Measurements from ENCODE around the gene CPB1. TPM values are rescaled to one million over a fixed set of nuclear protein-coding genes. Genes with fewer than 3 reads are reported as not detected.

The CPB1 gene
- total and polyA plus RNA-seq, 4 donors: 0.20 to 0.75 (median 0.57) TPM; not detected in 1

GRCh38 chr3:148884261-148884660 is 56.6 kb downstream of the CPB1 start (continued):
- no peak for TF ChIP-seq ZBTB33 (IDR thresholded peaks at IDR 0.05)
- TF ChIP-seq HNF4A (conservative IDR thresholded peaks at IDR 0.05): no peak
- TF ChIP-seq RAD21 (IDR thresholded peaks at IDR 0.05): no peak
- TF ChIP-seq YY1 (IDR thresholded peaks at IDR 0.05): no peak
- TF ChIP-seq, protein P1, sequence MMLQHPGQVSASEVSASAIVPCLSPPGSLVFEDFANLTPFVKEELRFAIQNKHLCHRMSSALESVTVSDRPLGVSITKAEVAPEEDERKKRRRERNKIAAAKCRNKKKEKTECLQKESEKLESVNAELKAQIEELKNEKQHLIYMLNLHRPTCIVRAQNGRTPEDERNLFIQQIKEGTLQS (IDR thresholded peaks at IDR 0.05): no peak
- TF ChIP-seq HNF4G (IDR thresholded peaks at IDR 0.05): no peak

DNA sequence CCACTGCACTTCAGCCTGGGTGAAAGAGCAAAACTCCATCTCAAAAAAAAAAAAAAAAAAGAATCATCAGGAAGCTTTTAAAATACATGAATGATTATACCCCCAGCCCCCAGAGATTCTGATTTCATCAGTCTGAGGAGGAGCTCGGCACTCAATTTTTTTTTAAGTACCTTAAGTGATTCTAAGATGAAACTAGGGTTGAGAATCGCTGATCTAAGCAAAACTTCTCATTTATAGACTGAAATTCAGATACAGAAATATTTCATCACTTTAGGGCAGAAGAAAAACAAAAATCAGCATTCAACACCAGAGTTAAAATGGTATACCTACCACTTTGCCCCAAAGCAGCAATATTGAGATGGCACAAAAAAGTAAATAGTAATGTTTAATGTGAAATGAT is 62.2 kb downstream of the CPB1 start:
- Histone ChIP-seq H3K9me3 (ENCODE audit: control insufficient read depth in 4 of 4, low read length in 3 of 4) (no peaks in the 10 kb centered on the region), H3K4me3 (ENCODE audit: low read depth in 1 of 3, low read length in 3 of 3) (no peak overlapping the region), H3K36me3 (ENCODE audit: control insufficient read depth in 4 of 4, insufficient read depth in 3 of 4, low read depth in 1 of 4, low read length in 3 of 4) (no peaks in the 10 kb centered on the region), H3K27me3 (ENCODE audit: control insufficient read depth in 4 of 4, insufficient read depth in 4 of 4, low read length in 3 of 4) (no peaks in the 10 kb centered on the region), H3K9ac (ENCODE audit: low read depth in 1 of 2, low read length in 2 of 2) (no peak overlapping the region), H3K27ac (ENCODE audit: low read depth in 1 of 2, low read length in 2 of 2) (no peak overlapping the region), H3K4me1 (ENCODE audit: control insufficient read depth in 4 of 4, insufficient read depth in 4 of 4, low read length in 3 of 4) (no peaks in the 10 kb centered on the region)
- no peak for DNase-seq (ENCODE audit: low spot score)
- TF ChIP-seq, protein P1 (IDR thresholded peaks at IDR 0.05): no peak
- TF ChIP-seq RAD21 (IDR thresholded peaks at IDR 0.05) (no peak), GABPA (IDR thresholded peaks at IDR 0.05 in 1 of 2, conservative IDR thresholded peaks at IDR 0.05 in 1 of 2) (no peak), YY1 (IDR thresholded peaks at IDR 0.05) (no peak), FOXA1 (IDR thresholded peaks at IDR 0.05) (no peak), ZBTB33 (IDR thresholded peaks at IDR 0.05) (no peak), NR2F2 (IDR thresholded peaks at IDR 0.05) (no peak), FOXA2 (IDR thresholded peaks at IDR 0.05) (no peak), RXRA (IDR thresholded peaks at IDR 0.05) (no peak), HNF4A (conservative IDR thresholded peaks at IDR 0.05) (no peak), HNF4G (IDR thresholded peaks at IDR 0.05) (no peak), SP1 (IDR thresholded peaks at IDR 0.05) (no peak), TAF1 (conservative IDR thresholded peaks at IDR 0.05) (no peak), EGR1 (IDR thresholded peaks at IDR 0.05; ENCODE audit: low read depth in 2 of 2) (no peak)
- TF ChIP-seq, protein P2, sequence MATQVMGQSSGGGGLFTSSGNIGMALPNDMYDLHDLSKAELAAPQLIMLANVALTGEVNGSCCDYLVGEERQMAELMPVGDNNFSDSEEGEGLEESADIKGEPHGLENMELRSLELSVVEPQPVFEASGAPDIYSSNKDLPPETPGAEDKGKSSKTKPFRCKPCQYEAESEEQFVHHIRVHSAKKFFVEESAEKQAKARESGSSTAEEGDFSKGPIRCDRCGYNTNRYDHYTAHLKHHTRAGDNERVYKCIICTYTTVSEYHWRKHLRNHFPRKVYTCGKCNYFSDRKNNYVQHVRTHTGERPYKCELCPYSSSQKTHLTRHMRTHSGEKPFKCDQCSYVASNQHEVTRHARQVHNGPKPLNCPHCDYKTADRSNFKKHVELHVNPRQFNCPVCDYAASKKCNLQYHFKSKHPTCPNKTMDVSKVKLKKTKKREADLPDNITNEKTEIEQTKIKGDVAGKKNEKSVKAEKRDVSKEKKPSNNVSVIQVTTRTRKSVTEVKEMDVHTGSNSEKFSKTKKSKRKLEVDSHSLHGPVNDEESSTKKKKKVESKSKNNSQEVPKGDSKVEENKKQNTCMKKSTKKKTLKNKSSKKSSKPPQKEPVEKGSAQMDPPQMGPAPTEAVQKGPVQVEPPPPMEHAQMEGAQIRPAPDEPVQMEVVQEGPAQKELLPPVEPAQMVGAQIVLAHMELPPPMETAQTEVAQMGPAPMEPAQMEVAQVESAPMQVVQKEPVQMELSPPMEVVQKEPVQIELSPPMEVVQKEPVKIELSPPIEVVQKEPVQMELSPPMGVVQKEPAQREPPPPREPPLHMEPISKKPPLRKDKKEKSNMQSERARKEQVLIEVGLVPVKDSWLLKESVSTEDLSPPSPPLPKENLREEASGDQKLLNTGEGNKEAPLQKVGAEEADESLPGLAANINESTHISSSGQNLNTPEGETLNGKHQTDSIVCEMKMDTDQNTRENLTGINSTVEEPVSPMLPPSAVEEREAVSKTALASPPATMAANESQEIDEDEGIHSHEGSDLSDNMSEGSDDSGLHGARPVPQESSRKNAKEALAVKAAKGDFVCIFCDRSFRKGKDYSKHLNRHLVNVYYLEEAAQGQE (IDR thresholded peaks at IDR 0.05): no peak
- TF ChIP-seq, protein P3, sequence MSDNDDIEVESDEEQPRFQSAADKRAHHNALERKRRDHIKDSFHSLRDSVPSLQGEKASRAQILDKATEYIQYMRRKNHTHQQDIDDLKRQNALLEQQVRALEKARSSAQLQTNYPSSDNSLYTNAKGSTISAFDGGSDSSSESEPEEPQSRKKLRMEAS (IDR thresholded peaks at IDR 0.05): no peak
- 88% methylated on average over 2 of the region's 2 CpGs for WGBS

Data from liver (tissue), 9 donors.